Kidney capillary endothelial cell (primary cell): Measurements from ENCODE around the gene ADM.
A peak's percentile ranks its signal among the peaks of the same experiment; 100 is the strongest.
"Not testable (repeated sequence)": the region's sequence is repeated elsewhere in the genome, so short reads cannot be mapped to it uniquely, and the experiment has no call there.

Experiments
- DNase-seq: peaks from one replicate; pipeline ENCODE4 v3.0.0-alpha.2; 2018; ENCODE audit warnings: low spot score

Gene ADM

GRCh38 chr11:10304495-10305261, at the start of gene ADM:
ADM (plus strand) TSS chr11:10305073; CDS start chr11:10305701, 628 bp downstream.
- DNase-seq: peak; percentile 82

GRCh38 chr11:10255388-10256125, 49.3 kb upstream of the ADM start:
- DNase-seq: no peak

- no peak for DNase-seq
These were observed 47.4 kb upstream of the ADM start for GRCh38 chr11:10257478-10257877.

GRCh38 chr11:10261821-10262220, 43.1 kb upstream of the ADM start:
- DNase-seq: peak; percentile 21

DNA sequence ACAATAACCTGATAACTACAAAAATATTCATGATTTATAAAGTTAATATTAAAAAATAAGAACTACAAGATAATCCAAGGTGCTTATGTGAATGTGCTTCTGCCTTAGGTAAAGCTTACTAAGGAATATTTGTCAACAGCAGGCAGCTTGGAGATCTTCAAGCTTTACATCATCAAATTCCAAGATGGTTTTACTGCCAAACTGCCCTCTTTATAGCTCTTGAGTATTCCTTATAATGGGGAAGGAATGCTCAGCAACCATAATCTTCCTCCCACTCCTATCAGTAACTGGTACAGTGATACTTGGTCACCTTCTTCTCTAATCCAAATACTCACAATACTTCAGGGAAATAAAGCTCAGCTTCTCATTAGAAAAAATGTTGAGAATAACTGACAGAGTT, 40.9 kb upstream of the ADM start:
- DNase-seq: no peak

GRCh38 chr11:10264716-10265115, 40.2 kb upstream of the ADM start:
- DNase-seq: not testable (repeated sequence)

DNA sequence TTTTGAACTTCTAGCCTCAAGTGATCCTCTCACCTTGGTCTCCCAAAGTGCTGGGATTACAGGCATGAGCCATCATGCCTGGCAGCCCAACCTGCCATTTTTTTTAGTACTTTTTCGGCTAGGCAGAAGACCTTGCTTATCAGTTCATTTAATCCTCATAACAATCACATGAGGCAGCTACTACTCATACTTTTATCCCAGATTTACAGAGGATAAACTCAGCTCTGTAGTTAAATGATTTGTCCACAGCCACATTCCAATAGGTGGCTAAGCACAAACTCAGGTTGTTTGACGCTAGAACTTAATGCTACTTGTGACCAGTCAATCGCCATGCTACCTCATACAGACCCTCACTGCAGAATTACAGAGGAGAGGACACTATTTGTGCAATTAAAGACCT, 38.9 kb upstream of the ADM start:
- no peak for DNase-seq

- no peak for DNase-seq
These were observed 37.1 kb upstream of the ADM start for GRCh38 chr11:10267821-10268220.

DNA sequence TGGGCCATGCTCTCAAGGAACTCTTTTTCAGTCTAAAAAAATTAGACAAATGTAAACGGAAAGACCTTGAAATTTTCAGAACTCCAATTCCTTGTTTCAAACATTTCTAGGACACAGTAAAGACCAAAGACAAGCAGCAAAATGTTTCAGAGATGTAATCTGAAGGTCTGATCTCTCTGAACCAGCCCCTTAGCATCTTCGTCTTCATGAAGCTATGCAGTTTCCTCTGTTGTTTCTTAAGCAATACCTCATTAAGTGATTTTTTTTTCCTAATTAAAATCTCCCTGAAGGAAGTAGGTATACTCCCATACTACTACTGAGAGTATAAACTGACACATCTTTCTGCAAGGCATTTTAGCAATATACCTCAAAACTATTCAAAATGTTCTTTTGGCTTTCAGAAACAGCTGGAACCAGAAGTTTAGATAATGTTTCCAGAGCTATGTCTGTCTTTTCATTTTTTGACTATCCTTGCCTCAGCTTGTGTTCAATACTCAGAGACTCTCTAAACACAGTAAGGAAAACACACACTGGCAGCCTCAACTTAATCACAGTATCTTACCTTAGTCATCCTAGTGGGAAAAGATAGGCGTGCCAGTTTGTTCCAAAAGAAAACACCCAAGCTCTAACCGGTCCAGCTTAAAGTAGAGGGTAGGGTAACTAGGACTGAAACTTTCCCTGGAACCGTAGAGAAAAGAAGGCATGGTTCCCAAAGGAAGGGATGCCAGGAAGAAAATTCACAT, 36.0 kb upstream of the ADM start:
- DNase-seq: no peak

- DNase-seq: no peak
These were observed 32.7 kb upstream of the ADM start for GRCh38 chr11:10272132-10272531.

DNA sequence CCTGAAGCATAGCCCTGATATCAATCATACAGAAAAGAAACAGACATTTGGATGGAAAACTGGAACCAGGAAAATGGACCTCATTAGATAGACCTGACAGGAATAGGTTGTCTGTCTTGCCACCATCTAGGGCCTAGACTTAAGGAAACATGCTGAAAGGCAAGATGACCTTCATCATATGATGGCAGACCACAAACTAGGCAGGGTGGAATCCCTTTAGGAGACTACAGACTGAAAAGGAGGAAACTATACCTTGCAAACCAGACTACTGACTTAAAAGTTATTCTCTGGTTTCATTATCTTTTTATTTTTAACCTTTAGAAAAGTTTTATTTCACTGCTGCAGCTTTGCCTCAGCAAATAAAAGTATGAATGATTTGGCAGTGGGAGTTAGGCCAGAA, 31.1 kb upstream of the ADM start:
- no peak for DNase-seq

DNA sequence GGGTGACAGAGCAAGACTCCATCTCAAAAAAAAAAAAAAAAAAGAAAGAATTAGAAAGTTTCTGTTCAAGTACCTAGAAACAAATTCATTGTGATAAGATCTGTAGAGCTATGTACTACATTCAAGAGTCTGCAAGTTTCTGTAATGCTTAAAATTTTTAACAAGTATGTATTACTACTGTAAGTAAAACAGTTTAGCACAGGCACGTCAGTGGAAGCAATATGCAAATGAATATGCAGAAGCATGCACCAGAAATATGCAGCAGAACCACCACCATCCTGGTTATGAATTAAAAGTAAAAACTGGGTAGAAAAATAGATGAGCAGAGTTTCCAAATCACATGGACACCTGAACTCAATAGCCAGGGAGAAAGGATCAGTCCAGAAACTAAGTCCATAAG, 30.1 kb upstream of the ADM start:
- no peak for DNase-seq

DNA sequence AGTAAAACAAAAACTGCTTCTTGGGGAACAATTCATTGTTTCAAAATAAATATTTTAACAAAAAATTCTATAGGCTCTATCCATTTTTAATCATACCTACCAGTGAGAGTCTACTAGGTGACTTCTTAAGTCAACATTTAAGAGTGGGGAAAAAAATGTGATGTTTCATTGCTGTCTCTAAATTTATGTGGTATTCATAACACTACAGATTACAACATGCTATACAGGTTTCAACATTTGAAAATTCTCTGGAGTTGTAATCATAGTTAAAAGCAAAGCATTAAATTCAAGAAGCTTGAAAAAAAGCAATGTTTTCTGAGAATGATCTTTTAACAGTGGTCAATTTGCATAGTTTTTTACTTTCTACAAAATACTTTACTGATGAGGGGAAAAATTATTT, 29.2 kb upstream of the ADM start:
- DNase-seq: no peak

DNA sequence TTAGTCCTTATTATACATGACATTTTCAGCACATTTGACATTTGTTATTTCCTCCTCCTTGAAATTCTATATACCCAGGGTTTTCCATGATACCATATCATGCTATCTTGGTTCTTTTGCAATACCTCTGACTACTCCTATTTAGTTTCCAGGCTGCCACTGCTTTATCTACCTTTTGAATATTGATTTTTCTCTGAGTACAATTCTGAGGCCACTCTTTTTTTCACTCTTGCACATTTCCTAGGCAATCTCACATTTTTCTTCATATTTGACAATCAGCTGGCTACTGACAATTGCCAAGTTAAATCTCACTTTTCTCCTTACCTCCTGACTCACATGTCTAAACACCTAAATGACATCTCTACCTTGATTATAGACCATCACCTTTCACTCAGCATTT, 22.8 kb upstream of the ADM start:
- no peak for DNase-seq

GRCh38 chr11:10283991-10284390, 20.9 kb upstream of the ADM start:
- no peak for DNase-seq

- DNase-seq: no peak
These were observed 19.6 kb upstream of the ADM start for GRCh38 chr11:10285148-10285802.

- DNase-seq: no peak
These were observed 17.7 kb upstream of the ADM start for GRCh38 chr11:10287140-10287539.

DNA sequence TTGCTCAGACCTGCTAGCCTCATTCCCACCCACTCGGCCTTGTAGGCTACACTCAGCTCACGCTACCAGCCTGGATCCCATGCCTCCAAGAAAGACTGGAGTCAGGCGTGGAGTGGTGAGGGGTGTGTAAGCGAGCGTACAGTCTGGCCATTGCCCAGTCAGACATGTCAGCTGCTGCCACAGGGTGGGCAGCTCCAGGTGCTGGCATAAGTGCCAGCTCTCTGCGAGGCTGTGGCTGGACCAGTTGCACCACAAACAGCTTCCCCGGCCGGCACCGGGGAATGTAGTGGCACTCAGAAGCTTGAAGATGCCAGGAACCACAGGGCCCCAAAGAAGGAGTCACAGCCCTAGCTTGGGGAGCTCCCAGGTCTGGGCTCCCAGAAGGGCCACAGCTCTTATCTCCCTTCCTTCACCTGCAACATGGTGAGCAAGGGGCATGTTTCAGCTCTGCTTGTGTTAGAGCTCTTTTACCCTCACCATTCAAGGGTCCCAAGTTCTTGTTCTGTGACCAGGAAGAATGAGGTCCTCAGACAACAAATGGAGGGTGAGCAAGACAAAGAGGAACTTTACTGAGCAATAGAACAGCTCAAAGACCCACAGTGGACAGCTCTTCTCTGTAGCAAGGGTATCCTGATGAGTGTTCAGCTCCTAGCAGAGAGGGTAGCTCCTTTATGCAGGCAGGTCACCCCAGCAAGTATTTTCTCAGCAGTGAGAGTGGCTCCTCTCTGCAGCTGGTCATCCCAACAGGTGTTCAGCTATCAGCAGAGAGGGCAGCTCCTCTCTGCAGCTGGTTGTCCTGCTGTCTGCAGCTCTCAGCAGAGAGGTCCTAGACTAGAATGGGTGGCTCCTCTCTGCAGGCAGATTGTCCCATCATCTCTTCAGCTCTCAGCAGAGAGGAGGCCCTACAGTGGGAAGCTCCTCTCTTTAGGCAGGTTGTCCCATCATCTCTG, 16.8 kb upstream of the ADM start:
- DNase-seq: no peak

GRCh38 chr11:10288881-10289764, 15.8 kb upstream of the ADM start:
- DNase-seq: no peak

- DNase-seq: no peak
These were observed 15.0 kb upstream of the ADM start for GRCh38 chr11:10289765-10290380.
